ENCODE measurements around the gene NAGS.
"Not testable (repeated sequence)": the region's sequence is repeated elsewhere in the genome, so short reads cannot be mapped to it uniquely, and the experiment has no call there.

NAGS gene

GRCh38 chr17:43983515-43984411 lies 20.7 kb upstream of the NAGS start:
- DNase-seq (ENCODE audit: insufficient read length, low spot score) (no peak), FAIRE-seq (no peak)

- DNase-seq (ENCODE audit: insufficient read length, low spot score) (no peak), FAIRE-seq (no peak)
Observed at GRCh38 chr17:43984521-43984920, 19.9 kb upstream of the NAGS start.

- DNase-seq (ENCODE audit: insufficient read length, low spot score): no peak
Observed at GRCh38 chr17:43986225-43986981, 18.0 kb upstream of the NAGS start.

GRCh38 chr17:43987131-43988021 lies 17.0 kb upstream of the NAGS start:
- DNase-seq (ENCODE audit: insufficient read length, low spot score) (no peak), FAIRE-seq (no peak)

More at GRCh38 chr17:43986225-43986981, 18.0 kb upstream of the NAGS start:
- no peak for FAIRE-seq

- DNase-seq (ENCODE audit: insufficient read length, low spot score): no peak
- FAIRE-seq: no peak
Observed at GRCh38 chr17:43988301-43988700, 16.1 kb upstream of the NAGS start.

GRCh38 chr17:43992641-43993040 lies 11.8 kb upstream of the NAGS start:
- FAIRE-seq (no peak), DNase-seq (ENCODE audit: insufficient read length, low spot score) (no peak)

- peak; percentile 65 for DNase-seq (ENCODE audit: insufficient read length, low spot score)
- FAIRE-seq: peak; percentile 53
Observed at GRCh38 chr17:43994272-43995149, 9.9 kb upstream of the NAGS start.

- DNase-seq (ENCODE audit: insufficient read length, low spot score) (no peak), FAIRE-seq (no peak)
Observed at GRCh38 chr17:43995150-43995471, 9.3 kb upstream of the NAGS start.

- not testable (repeated sequence) for FAIRE-seq
Observed at GRCh38 chr17:43997180-43997579, 7.2 kb upstream of the NAGS start.

GRCh38 chr17:43998552-43998951 lies 5.9 kb upstream of the NAGS start:
- DNase-seq (ENCODE audit: insufficient read length, low spot score) (no peak), FAIRE-seq (no peak)

More at GRCh38 chr17:43997180-43997579, 7.2 kb upstream of the NAGS start:
- not testable (repeated sequence) for DNase-seq (ENCODE audit: insufficient read length, low spot score)

- DNase-seq (ENCODE audit: insufficient read length, low spot score) (no peak), FAIRE-seq (no peak)
Observed at GRCh38 chr17:43999024-43999423, 5.4 kb upstream of the NAGS start.

- no peak for FAIRE-seq
Observed at GRCh38 chr17:44000141-44000860, 4.1 kb upstream of the NAGS start.

GRCh38 chr17:44000871-44001460 lies 3.5 kb upstream of the NAGS start:
- no peak for FAIRE-seq
- no peak for DNase-seq (ENCODE audit: insufficient read length, low spot score)

More at GRCh38 chr17:44000141-44000860, 4.1 kb upstream of the NAGS start:
- no peak for DNase-seq (ENCODE audit: insufficient read length, low spot score)

GRCh38 chr17:44001461-44001920 lies 2.9 kb upstream of the NAGS start:
- FAIRE-seq (no peak), DNase-seq (ENCODE audit: insufficient read length, low spot score) (no peak)

- FAIRE-seq (no peak), DNase-seq (ENCODE audit: insufficient read length, low spot score) (no peak)
Observed at GRCh38 chr17:44002141-44002848, 2.1 kb upstream of the NAGS start.

GRCh38 chr17:44004761-44005526 lies 522 bp downstream of the NAGS start:
- no peak for DNase-seq (ENCODE audit: insufficient read length, low spot score)
- no peak for FAIRE-seq

- FAIRE-seq (no peak), DNase-seq (ENCODE audit: insufficient read length, low spot score) (no peak)
Observed at GRCh38 chr17:44005527-44006271, 1.3 kb downstream of the NAGS start.
